Astrocyte (in vitro differentiated cells and primary cell): ENCODE results near the gene TTC8.

Source experiments
- CTCF ChIP-seq: IDR thresholded peaks from 2 replicates; pipeline ENCODE4 v1.5.1; 2011; ENCODE audit warnings: low read depth, mild to moderate bottlenecking, inconsistent platforms, low read length, moderate library complexity; ENCODE audit not compliant: insufficient read depth
- EZH2 ChIP-seq: IDR thresholded peaks from 2 replicates; pipeline ENCODE4 v1.6.1; 2012; ENCODE audit warnings: mild to moderate bottlenecking, low read length, inconsistent platforms; ENCODE audit not compliant: insufficient read depth

DNA sequence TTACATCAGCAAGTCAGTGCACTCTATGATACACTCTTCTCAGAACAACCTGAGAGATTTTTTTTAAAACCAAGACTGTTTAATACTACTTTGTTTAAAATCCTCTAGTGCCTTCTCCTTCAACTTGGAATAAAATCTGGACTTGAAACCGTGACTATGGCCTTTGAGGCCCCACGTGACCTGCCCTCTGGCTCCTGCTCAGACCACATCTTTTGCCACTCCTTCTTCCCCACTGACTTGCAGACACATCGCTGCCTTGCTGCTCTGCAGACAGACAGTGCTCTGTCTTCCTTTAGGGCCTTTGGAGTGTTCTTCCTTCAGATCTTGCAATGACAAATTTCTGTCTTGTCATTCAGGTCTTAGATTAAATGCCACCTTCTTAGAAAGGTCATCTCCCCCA lies 48.5 kb downstream of the TTC8 start:
- TF ChIP-seq CTCF: no peak
- no peak for TF ChIP-seq EZH2
